Spinal cord (tissue), 10 donors: ENCODE measurements around the gene IL1RAPL1. TPM values are rescaled to one million over a fixed set of nuclear protein-coding genes. Genes with fewer than 3 reads are reported as not detected.
A peak's percentile ranks its signal among the peaks of the same experiment; 100 is the strongest.

Experiments used
- DNase-seq, 6 donors: peaks; one replicate each; pipeline versions ENCODE4 v3.0.0 to v3.0.0-alpha.2; 2013 to 2015; ENCODE audit warnings: low spot score in 6 of 6, low read depth in 4 of 6
- H3K27ac ChIP-seq: one replicate; pipeline ENCODE4 v1.5.1; 2013; ENCODE audit warnings: low read depth, low read length, control low read depth
- H3K27me3 ChIP-seq: one replicate; pipeline ENCODE4 v1.6.1; 2013; ENCODE audit warnings: low read length; ENCODE audit not compliant: control insufficient read depth, insufficient read depth
- H3K36me3 ChIP-seq: one replicate; pipeline ENCODE4 v1.6.1; 2013; ENCODE audit warnings: low read length; ENCODE audit not compliant: control insufficient read depth, insufficient read depth
- H3K4me1 ChIP-seq: one replicate; pipeline ENCODE4 v1.6.1; 2013; ENCODE audit warnings: low read length; ENCODE audit not compliant: control insufficient read depth, insufficient read depth
- H3K4me3 ChIP-seq: one replicate; pipeline ENCODE4 v1.5.1; 2013; ENCODE audit warnings: low read depth, low read length, control low read depth
- H3K9me3 ChIP-seq: one replicate; pipeline ENCODE4 v1.6.1; 2013; ENCODE audit warnings: low read length; ENCODE audit not compliant: control insufficient read depth, insufficient read depth
- WGBS: methylation state at CpG from one replicate; pipeline ENCODE4 v1.1.5; 2013; ENCODE audit warnings: missing lambda C conversion rate; ENCODE audit not compliant: insufficient coverage; 5-methylcytosine and 5-hydroxymethylcytosine counted together
- polyA plus RNA-seq, 2 donors: library from polyadenylated mRNA; unstranded; fragments of 120-200 nt; gene quantifications; one replicate each; pipeline ENCODE4 v1.2.1, GENCODE V29; 2013; ENCODE audit not compliant: insufficient read length in 2 of 2
- total RNA-seq, 2 donors: library from RNA; depleted of rRNA in 1 of 2; stranded (reverse); fragments of 120-200 nt in 1 of 2; fragments of >200 nt in 1 of 2; gene quantifications; one replicate each; pipeline versions ENCODE4 v1.2.3 to v1.2.4, GENCODE V29; 2013 to 2014
- donor health status: healthy.

Gene IL1RAPL1
- total and polyA plus RNA-seq, 4 donors = 2.3 to 24.5 (median 7.0) TPM

DNA sequence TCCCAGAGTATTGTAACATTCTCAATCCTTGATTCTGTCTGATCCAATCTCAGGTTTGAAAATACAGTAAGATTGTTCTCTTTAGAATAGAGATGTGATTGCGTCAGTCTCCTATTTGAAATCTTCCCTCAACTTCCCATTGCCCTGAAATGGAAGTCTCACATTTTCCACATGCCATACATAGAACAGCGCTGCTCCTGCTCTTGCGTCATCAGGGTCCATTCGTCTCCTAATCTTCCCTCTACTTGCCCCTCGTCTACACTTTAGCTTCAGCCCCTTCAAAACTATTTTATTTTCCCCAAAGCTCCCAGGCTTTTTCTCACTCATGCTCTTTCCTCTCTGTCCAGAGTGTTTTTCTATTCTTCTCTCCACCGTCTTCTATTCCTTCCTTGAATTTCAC is 1326.4 kb downstream of the IL1RAPL1 start:
- no peaks in the 10 kb centered on the region for H3K27me3 ChIP-seq
- no peak overlapping the region for H3K27ac ChIP-seq
- H3K4me1 ChIP-seq = no peaks in the 10 kb centered on the region
- 65% methylated on average over 6 of the region's 6 CpGs for WGBS
- no peak overlapping the region for H3K4me3 ChIP-seq
- no peak for DNase-seq
- H3K9me3 ChIP-seq = no peaks in the 10 kb centered on the region
- no peaks in the 10 kb centered on the region for H3K36me3 ChIP-seq

DNA sequence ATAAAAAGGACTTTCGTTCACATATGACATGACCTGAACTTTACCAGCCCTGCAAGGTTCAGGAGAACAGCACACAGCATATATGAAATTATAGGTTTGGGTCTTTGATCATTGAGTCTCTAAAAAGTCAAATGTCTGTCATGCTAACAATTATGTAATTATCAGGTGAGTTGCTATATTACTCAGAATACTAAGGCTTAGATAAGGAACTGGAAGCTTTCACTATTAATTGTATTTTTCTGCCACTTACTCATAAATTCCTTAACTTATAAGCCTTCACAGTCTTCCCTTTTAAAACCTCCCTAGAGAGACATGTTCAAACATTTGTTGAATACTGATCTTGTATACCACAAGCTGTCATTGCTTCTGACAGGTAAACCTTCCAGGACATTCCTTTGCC is 1335.4 kb downstream of the IL1RAPL1 start:
- Histone ChIP-seq H3K4me1 (no peaks in the 10 kb centered on the region), H3K9me3 (no peaks in the 10 kb centered on the region), H3K27me3 (no peaks in the 10 kb centered on the region), H3K27ac (no peak overlapping the region), H3K36me3 (no peaks in the 10 kb centered on the region), H3K4me3 (no peak overlapping the region)
- no CpG with 5 or more reads among the region's 1 CpG for WGBS
- DNase-seq = no peak

- H3K4me1 ChIP-seq = no peaks in the 10 kb centered on the region
- DNase-seq = no peak
- H3K27ac ChIP-seq = no peak overlapping the region
- peaks cover 2% of the 10 kb centered on the region for H3K27me3 ChIP-seq
- H3K4me3 ChIP-seq = no peak overlapping the region
- WGBS = no CpG with 5 or more reads among the region's 1 CpG
- H3K36me3 ChIP-seq = no peaks in the 10 kb centered on the region
- H3K9me3 ChIP-seq = no peaks in the 10 kb centered on the region
Observed at GRCh38 chrX:29926056-29926455, 1338.8 kb downstream of the IL1RAPL1 start.

GRCh38 chrX:29926659-29927058 is 1339.4 kb downstream of the IL1RAPL1 start:
- DNase-seq = no peak
- Histone ChIP-seq H3K4me1 (no peaks in the 10 kb centered on the region), H3K27ac (no peak overlapping the region), H3K36me3 (no peaks in the 10 kb centered on the region), H3K9me3 (no peaks in the 10 kb centered on the region), H3K27me3 (peaks cover 2% of the 10 kb centered on the region), H3K4me3 (no peak overlapping the region)
- no CpG with 5 or more reads among the region's 2 CpGs for WGBS

DNA sequence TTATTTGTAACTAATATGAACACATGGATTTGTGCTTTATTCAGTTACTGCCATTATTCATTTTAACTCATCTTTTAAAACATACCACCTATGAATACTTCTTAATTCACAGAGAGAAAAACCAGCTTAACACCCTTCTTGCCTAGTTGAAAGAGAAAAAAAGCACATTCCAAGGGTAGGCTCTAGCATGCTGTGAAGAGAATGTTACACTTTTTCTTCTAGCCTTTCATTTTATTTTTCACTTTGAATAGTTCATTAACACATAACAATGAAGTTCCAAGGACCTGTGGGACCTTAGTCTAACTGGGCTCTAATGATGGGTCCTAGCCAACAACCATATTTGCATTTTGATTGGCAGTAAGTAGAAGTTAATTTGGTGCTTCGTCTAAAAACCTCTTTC is 1348.2 kb downstream of the IL1RAPL1 start:
- H3K4me3 ChIP-seq = no peak overlapping the region
- no peak overlapping the region for H3K27ac ChIP-seq
- peak in 1 of 6 donors; percentile 3 for DNase-seq
- H3K27me3 ChIP-seq = no peaks in the 10 kb centered on the region
- no CpG with 5 or more reads among the region's 1 CpG for WGBS
- no peaks in the 10 kb centered on the region for H3K9me3 ChIP-seq
- no peaks in the 10 kb centered on the region for H3K36me3 ChIP-seq
- H3K4me1 ChIP-seq = no peaks in the 10 kb centered on the region

DNA sequence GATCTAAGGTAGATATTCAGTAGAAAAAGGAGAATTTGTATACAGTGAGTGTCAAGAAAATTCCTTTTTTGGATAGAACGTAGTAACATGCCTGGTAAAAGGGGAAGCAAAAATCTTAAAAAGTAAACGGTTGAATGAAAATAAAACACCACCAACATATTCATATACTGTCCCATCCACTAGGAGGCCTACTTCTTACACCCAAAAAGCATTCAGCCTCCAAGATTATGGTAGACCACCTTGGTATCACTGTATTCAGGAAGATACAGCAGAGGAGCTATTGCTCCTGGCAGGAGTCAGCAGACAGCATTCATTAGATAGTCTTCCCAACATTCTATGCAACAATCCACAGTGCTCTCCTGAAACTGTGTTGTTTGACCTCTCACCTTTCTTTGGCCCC is 1353.5 kb downstream of the IL1RAPL1 start:
- Histone ChIP-seq H3K9me3 (no peaks in the 10 kb centered on the region), H3K4me1 (no peaks in the 10 kb centered on the region), H3K36me3 (no peaks in the 10 kb centered on the region), H3K27ac (no peak overlapping the region), H3K4me3 (no peak overlapping the region), H3K27me3 (no peaks in the 10 kb centered on the region)
- WGBS = no CpG with 5 or more reads among the region's 2 CpGs
- DNase-seq = no peak

DNA sequence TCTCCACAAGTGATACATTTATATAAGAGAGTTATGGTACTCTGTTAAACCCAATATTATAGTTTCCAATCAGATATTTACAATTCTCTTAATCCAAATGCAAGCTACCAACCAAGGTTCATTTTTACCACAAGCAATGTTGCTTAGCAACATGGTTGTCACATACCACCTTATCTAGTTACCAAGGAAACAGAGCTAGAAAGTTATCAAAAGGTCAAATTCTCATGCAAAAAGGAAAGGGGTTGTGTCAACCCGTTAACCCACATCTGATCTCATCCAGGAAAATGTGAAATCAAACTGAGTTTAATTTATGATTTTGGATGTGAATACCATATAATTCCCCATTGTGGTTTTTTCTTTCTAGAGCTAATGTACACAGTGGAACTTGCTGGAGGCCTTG is 1354.0 kb downstream of the IL1RAPL1 start:
- Histone ChIP-seq H3K4me3 (no peak overlapping the region), H3K27ac (no peak overlapping the region), H3K36me3 (no peaks in the 10 kb centered on the region), H3K4me1 (no peaks in the 10 kb centered on the region), H3K9me3 (no peaks in the 10 kb centered on the region), H3K27me3 (no peaks in the 10 kb centered on the region)
- peak in 1 of 6 donors; percentile 38 for DNase-seq
- WGBS = no CpG with 5 or more reads among the region's 1 CpG

DNA sequence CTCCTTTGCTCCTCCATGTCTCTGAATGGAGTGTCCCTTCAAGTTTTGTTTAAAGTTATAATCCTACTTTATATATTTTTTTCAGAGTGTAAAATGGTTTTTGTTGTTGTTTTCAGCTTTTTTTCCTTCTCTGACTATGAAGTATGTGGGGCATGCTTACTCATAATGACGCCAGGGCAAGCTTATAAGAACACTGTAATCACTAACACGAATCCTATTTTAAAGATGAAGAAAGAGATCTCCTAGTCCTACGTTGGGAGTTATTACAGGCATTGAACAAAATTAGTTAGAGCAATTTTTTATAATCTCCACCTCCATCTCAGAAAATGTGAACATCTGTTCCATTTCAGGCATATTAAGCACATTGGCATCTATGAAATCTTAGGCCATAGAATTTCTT is 1360.0 kb downstream of the IL1RAPL1 start:
- Histone ChIP-seq H3K27me3 (no peaks in the 10 kb centered on the region), H3K36me3 (no peaks in the 10 kb centered on the region), H3K9me3 (no peaks in the 10 kb centered on the region), H3K4me3 (no peak overlapping the region), H3K27ac (no peak overlapping the region), H3K4me1 (no peaks in the 10 kb centered on the region)
- no peak for DNase-seq
- no CpG with 5 or more reads among the region's 3 CpGs for WGBS

DNA sequence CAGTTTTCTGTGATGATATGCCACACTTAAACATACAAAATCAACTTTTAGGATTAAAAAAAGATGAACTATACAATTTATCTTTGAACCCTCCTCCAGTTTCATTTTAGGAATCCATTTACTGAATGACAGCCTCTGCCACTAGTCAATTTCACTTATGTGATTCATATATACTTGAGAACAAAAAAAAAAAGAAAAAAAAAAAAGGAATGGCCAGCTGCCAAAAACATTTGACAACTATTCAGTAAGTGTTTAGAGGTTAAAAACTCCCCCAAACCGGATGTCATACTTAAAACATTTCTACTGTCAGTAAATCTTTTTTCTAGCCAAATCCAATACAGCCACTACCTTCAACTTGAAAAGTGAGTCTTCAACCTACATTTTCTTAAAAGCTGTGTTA is 1361.4 kb downstream of the IL1RAPL1 start:
- no peak for DNase-seq
- no peaks in the 10 kb centered on the region for H3K4me1 ChIP-seq
- H3K27ac ChIP-seq = no peak overlapping the region
- no peaks in the 10 kb centered on the region for H3K9me3 ChIP-seq
- H3K4me3 ChIP-seq = no peak overlapping the region
- no CpG with 5 or more reads among the region's 1 CpG for WGBS
- no peaks in the 10 kb centered on the region for H3K36me3 ChIP-seq
- H3K27me3 ChIP-seq = no peaks in the 10 kb centered on the region

GRCh38 chrX:29952016-29952415 is 1364.8 kb downstream of the IL1RAPL1 start:
- WGBS = 71% methylated on average over 1 of the region's 3 CpGs
- no peak for DNase-seq
- no peaks in the 10 kb centered on the region for H3K27me3 ChIP-seq
- no peaks in the 10 kb centered on the region for H3K9me3 ChIP-seq
- no peak overlapping the region for H3K4me3 ChIP-seq
- no peaks in the 10 kb centered on the region for H3K36me3 ChIP-seq
- H3K27ac ChIP-seq = no peak overlapping the region
- H3K4me1 ChIP-seq = no peaks in the 10 kb centered on the region
